ENCODE data around the gene AKR1E2. TPM values are rescaled to one million over a fixed set of nuclear protein-coding genes. Genes with fewer than 3 reads are reported as not detected.

The AKR1E2 gene
- total and polyA plus RNA-seq, 10 of the 15 experiments (the other 5 are each of a cell fraction or from before 2014, with no cell fraction given) = not detected

DNA sequence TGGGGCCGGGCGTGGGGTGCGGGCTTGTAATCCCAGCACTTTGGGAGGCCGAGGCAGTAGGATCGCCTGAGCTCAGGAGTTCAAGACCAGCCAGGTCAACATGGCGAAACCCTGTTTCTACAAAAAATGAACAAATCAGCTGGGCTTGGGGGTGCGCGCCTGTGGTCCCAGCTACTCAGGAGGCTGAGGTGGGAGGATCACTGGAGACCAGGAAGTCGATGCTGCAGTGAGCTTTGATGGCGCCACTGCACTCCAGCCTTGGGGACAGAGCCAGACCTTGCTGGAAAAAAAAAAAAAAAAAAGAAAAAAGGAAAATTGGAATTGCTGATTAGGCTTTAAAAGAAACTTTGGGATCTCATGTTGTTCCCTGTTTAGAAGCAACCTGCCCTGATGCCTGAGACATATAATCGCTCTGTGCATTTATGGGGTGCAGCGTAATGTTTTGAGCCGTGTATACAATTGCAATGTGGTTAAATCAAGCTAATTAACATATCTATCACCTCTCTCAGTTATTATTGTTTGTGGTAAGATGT, 851 bp downstream of the AKR1E2 start:
- no peak overlapping the region for H3K27ac ChIP-seq (ENCODE audit: control insufficient read depth, insufficient read depth)
- intact Hi-C loops (cut with micrococcal nuclease; ENCODE audit: unreplicated experiment) = no loop called here
- 43% methylated on average over 13 of the region's 13 CpGs for WGBS (ENCODE audit: insufficient coverage, insufficient replicate concordance, low lambda C conversion rate, missing lambda C conversion rate)
- no peaks in the 10 kb centered on the region for H3K36me3 ChIP-seq (ENCODE audit: control insufficient read depth in 2 of 2, insufficient read depth in 2 of 2, low read length in 1 of 2)
- BruUV-seq (replicated peaks) = no TSS peak
- H2AFZ ChIP-seq (ENCODE audit: control insufficient read depth, low read depth, low read length) = no peak overlapping the region
- no peaks in the 10 kb centered on the region; the same call in 2 of the 3 replicates for H3K9me3 ChIP-seq (replicated peaks; ENCODE audit: control insufficient read depth, insufficient read depth, low read length)
- in situ Hi-C loops (cut with MboI) = no loop called here
- peaks cover 2 to 3% of the 10 kb centered on the region in 2 experiments; a peak in 3 of 4 replicates for H3K27me3 ChIP-seq (replicated peaks in 1 of 2; ENCODE audit: control insufficient read depth in 2 of 2, insufficient read depth in 2 of 2, low read length in 1 of 2)
- H3K4me1 ChIP-seq (ENCODE audit: control insufficient read depth, insufficient read depth, low read length) = no peaks in the 10 kb centered on the region
- no peak overlapping the region for H3K4me2 ChIP-seq (ENCODE audit: control insufficient read depth, insufficient read depth)
- ChIA-PET POLR2A (no interaction called here), CTCF (interaction anchor here (1.0 to 3.0 kb wide), 2 partner anchors 12 to 23 kb away, joined by 3 to 11 read pairs; no protein-coding TSS in a partner anchor), RAD21 (ENCODE audit: unreplicated experiment) (no interaction called here), SMC1A (ENCODE audit: uncharacterized antibody, unreplicated experiment) (no interaction called here)
- no peaks in the 10 kb centered on the region for H3K79me2 ChIP-seq (ENCODE audit: control insufficient read depth, insufficient read depth, low read length)
- H3K4me3 ChIP-seq = no peak overlapping the region
- H3K9ac ChIP-seq (ENCODE audit: control insufficient read depth, insufficient read depth, low read length) = no peak overlapping the region
- H4K20me1 ChIP-seq (ENCODE audit: control insufficient read depth, insufficient read depth) = no peaks in the 10 kb centered on the region
- TF ChIP-seq WRNIP1 (IDR thresholded peaks at IDR 0.05; ENCODE audit: borderline replicate concordance, low read depth, low read length) = no peak
- TF ChIP-seq LARP7 (IDR thresholded peaks at IDR 0.05) = no peak
- TF ChIP-seq BACH1 (IDR thresholded peaks at IDR 0.05; ENCODE audit: borderline replicate concordance) = no peak
- no peak for TF ChIP-seq PML (IDR thresholded peaks at IDR 0.05; ENCODE audit: low read length)
- TF ChIP-seq, protein P1, sequence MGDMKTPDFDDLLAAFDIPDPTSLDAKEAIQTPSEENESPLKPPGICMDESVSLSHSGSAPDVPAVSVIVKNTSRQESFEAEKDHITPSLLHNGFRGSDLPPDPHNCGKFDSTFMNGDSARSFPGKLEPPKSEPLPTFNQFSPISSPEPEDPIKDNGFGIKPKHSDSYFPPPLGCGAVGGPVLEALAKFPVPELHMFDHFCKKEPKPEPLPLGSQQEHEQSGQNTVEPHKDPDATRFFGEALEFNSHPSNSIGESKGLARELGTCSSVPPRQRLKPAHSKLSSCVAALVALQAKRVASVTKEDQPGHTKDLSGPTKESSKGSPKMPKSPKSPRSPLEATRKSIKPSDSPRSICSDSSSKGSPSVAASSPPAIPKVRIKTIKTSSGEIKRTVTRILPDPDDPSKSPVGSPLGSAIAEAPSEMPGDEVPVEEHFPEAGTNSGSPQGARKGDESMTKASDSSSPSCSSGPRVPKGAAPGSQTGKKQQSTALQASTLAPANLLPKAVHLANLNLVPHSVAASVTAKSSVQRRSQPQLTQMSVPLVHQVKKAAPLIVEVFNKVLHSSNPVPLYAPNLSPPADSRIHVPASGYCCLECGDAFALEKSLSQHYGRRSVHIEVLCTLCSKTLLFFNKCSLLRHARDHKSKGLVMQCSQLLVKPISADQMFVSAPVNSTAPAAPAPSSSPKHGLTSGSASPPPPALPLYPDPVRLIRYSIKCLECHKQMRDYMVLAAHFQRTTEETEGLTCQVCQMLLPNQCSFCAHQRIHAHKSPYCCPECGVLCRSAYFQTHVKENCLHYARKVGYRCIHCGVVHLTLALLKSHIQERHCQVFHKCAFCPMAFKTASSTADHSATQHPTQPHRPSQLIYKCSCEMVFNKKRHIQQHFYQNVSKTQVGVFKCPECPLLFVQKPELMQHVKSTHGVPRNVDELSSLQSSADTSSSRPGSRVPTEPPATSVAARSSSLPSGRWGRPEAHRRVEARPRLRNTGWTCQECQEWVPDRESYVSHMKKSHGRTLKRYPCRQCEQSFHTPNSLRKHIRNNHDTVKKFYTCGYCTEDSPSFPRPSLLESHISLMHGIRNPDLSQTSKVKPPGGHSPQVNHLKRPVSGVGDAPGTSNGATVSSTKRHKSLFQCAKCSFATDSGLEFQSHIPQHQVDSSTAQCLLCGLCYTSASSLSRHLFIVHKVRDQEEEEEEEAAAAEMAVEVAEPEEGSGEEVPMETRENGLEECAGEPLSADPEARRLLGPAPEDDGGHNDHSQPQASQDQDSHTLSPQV (IDR thresholded peaks at IDR 0.05) = no peak
- no peak for TF ChIP-seq CREM (IDR thresholded peaks at IDR 0.05; ENCODE audit: low read depth)
- TF ChIP-seq RUNX3 (IDR thresholded peaks at IDR 0.05; ENCODE audit: low read length) = no peak
- FAIRE-seq (no peak), ATAC-seq (no peak), DNase-seq (ENCODE audit: low read depth, low spot score) (no peak)

Data from GM12878 (cell line).